ENCODE data around the gene EID2. TPM values are rescaled to one million over a fixed set of nuclear protein-coding genes. Genes with fewer than 3 reads are reported as not detected.

The EID2 gene
- total and polyA plus RNA-seq, 4 donors = 8.0 to 13.0 (median 11.1) TPM

DNA sequence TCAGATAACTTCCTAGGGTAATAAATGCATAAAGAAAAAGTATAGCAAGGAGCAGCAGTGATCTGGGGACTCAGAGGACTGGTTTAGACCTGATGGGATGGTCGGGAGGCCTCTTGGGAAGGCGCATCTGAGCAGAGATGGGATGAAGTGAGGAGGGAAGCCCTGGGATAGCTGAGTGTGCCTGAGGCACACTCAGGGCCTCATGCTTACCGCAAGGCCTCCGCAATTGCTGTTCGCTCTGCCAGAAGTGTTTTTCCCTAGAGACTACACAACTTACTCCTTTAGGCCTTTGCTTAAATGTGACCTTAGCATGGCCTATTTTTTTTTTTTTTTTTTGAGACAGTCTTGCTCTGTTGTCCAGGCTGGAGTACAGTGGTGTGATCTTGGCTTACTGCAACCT lies 45.3 kb downstream of the EID2 start:
- no peak for DNase-seq
- intact Hi-C loops (cut with DNase I) = no loop called here
- Histone ChIP-seq H3K4me3 (ENCODE audit: low read length in 2 of 2) (no peak overlapping the region), H3K4me1 (ENCODE audit: control insufficient read depth in 1 of 2, insufficient read depth in 2 of 2, low read length in 2 of 2) (no peaks in the 10 kb centered on the region), H3K9me3 (ENCODE audit: control insufficient read depth, low read length) (no peaks in the 10 kb centered on the region), H3K27ac (ENCODE audit: low read depth in 1 of 2, low read length in 2 of 2) (no peak overlapping the region), H3K36me3 (ENCODE audit: control insufficient read depth in 1 of 2, insufficient read depth in 2 of 2, low read length in 1 of 2) (no peaks in the 10 kb centered on the region), H3K27me3 (ENCODE audit: control insufficient read depth in 1 of 2, insufficient read depth in 2 of 2, low read length in 1 of 2) (no peaks in the 10 kb centered on the region)
- WGBS, 2 donors = 73 to 76% methylated on average over 5 of the region's 5 CpGs
- ATAC-seq (ENCODE audit: low FRiP score) = no peak

DNA sequence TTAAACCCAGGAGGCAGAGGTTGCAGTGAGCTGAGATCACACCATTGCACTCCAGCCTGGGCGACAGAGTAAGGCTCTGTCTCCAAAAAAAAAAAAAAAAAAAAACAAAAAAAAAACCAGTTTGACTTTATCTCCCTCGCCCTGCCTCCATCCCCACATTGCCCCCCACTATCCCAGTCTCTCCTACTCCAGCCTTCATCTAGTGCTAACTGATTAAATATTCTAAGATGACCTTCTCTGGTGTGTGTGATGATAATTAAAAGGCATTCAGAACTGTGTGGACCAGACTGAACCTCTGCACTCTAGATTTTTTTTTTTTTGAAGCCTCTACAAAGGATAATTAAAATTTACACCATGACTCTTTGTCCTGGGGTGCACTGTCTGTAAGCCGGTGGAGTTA lies 47.2 kb downstream of the EID2 start:
- Histone ChIP-seq H3K27me3 (ENCODE audit: control insufficient read depth in 1 of 2, insufficient read depth in 2 of 2, low read length in 1 of 2) (no peaks in the 10 kb centered on the region), H3K36me3 (ENCODE audit: control insufficient read depth in 1 of 2, insufficient read depth in 2 of 2, low read length in 1 of 2) (peaks cover 0 to 5% of the 10 kb centered on the region in 2 donors), H3K4me3 (ENCODE audit: low read length in 2 of 2) (no peak overlapping the region), H3K4me1 (ENCODE audit: control insufficient read depth in 1 of 2, insufficient read depth in 2 of 2, low read length in 2 of 2) (no peaks in the 10 kb centered on the region), H3K27ac (ENCODE audit: low read depth in 1 of 2, low read length in 2 of 2) (no peak overlapping the region), H3K9me3 (ENCODE audit: control insufficient read depth, low read length) (no peaks in the 10 kb centered on the region)
- intact Hi-C loops (cut with DNase I) = no loop called here
- DNase-seq = no peak
- no peak for ATAC-seq (ENCODE audit: low FRiP score)
- WGBS, 2 donors = 78 to 82% methylated on average over 2 to 3 of the region's 3 CpGs

DNA sequence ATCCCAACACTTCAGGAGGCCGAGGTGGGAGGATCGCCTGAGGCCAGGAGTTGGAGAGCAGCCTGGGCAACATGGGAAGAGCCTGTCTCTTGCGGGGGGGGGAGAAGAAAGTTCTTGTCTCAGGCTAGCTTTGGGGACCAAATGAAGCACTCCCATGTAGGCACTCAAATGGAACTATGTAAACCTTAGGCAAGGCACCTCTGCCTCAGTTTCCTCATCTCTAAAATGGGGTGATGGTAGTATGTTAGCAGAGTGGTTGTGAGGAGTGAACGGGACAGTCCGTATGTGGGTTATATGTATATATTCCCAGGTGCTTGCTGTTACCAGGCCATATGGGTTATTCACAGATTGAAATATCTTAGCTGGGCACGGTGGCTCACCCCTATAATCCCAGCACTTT lies 47.7 kb downstream of the EID2 start:
- Histone ChIP-seq H3K4me1 (ENCODE audit: control insufficient read depth in 1 of 2, insufficient read depth in 2 of 2, low read length in 2 of 2) (no peaks in the 10 kb centered on the region), H3K36me3 (ENCODE audit: control insufficient read depth in 1 of 2, insufficient read depth in 2 of 2, low read length in 1 of 2) (peaks cover 0 to 5% of the 10 kb centered on the region in 2 donors), H3K27me3 (ENCODE audit: control insufficient read depth in 1 of 2, insufficient read depth in 2 of 2, low read length in 1 of 2) (no peaks in the 10 kb centered on the region), H3K27ac (ENCODE audit: low read depth in 1 of 2, low read length in 2 of 2) (no peak overlapping the region), H3K9me3 (ENCODE audit: control insufficient read depth, low read length) (no peaks in the 10 kb centered on the region), H3K4me3 (ENCODE audit: low read length in 2 of 2) (no peak overlapping the region)
- intact Hi-C loops (cut with DNase I) = no loop called here
- WGBS, 2 donors = 91 to 93% methylated on average over 6 of the region's 6 CpGs
- ATAC-seq (ENCODE audit: low FRiP score) = no peak
- no peak for DNase-seq

DNA sequence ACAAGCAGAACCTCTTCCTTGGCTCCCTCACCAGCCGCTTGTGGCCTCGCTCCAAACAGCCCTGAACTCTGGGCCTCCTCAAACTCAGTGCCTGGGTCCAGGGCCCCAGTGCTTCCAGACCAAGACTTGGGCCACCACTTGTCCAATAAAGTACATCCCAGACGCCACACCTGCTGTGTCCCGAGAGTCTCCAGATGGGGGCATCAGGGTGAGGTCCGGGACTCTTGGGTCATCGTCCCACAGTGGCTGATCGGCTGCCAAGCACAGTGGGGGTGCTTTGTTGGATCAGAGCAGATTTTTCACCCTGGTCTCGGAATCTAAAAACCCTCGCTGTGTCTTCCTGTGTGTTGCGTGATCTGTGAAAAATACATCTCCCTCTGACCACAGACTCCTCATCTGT lies 50.2 kb downstream of the EID2 start:
- WGBS, 2 donors = 76 to 77% methylated on average over 10 of the region's 10 CpGs
- Histone ChIP-seq H3K4me3 (ENCODE audit: low read length in 2 of 2) (no peak overlapping the region), H3K27ac (ENCODE audit: low read depth in 1 of 2, low read length in 2 of 2) (no peak overlapping the region), H3K27me3 (ENCODE audit: control insufficient read depth in 1 of 2, insufficient read depth in 2 of 2, low read length in 1 of 2) (no peaks in the 10 kb centered on the region), H3K4me1 (ENCODE audit: control insufficient read depth in 1 of 2, insufficient read depth in 2 of 2, low read length in 2 of 2) (no peaks in the 10 kb centered on the region), H3K36me3 (ENCODE audit: control insufficient read depth in 1 of 2, insufficient read depth in 2 of 2, low read length in 1 of 2) (peaks cover 3 to 5% of the 10 kb centered on the region in 2 donors), H3K9me3 (ENCODE audit: control insufficient read depth, low read length) (no peaks in the 10 kb centered on the region)
- ATAC-seq (ENCODE audit: low FRiP score) (no peak), DNase-seq (no peak)
- intact Hi-C loops (cut with DNase I) = no loop called here

Other genes starting within 250 kb of the EID2 start
- gene IFNL1, start 243.8 kb downstream of the EID2 start, total RNA-seq = not detected
- not detected for gene IFNL1, start 243.8 kb downstream of the EID2 start, polyA plus RNA-seq
- 1 to 10 TPM in 1 of 2 donors, under 1 TPM in 1; 0.45 to 1.8 TPM for gene LRFN1, start 219.3 kb downstream of the EID2 start, total RNA-seq
- not detected for gene LRFN1, start 219.3 kb downstream of the EID2 start, polyA plus RNA-seq
- 10 to 100 TPM; 53.7 to 60.8 TPM for gene GMFG, start 204.1 kb downstream of the EID2 start, total RNA-seq
- 10 to 100 TPM in 1 of 2 donors, 1 to 10 TPM in 1; 8.3 to 50.3 TPM for gene GMFG, start 204.1 kb downstream of the EID2 start, polyA plus RNA-seq
- gene SAMD4B, start 197.7 kb downstream of the EID2 start, total RNA-seq = 100 to 1,000 TPM; 101 to 120 TPM
- gene SAMD4B, start 197.7 kb downstream of the EID2 start, polyA plus RNA-seq = 100 to 1,000 TPM in 1 of 2 donors, 10 to 100 TPM in 1; 33.6 to 109 TPM
- 10 to 100 TPM; 33.9 to 34.5 TPM for gene PAF1, start 149.1 kb downstream of the EID2 start, total RNA-seq
- 10 to 100 TPM; 27.7 to 43.8 TPM for gene PAF1, start 149.1 kb downstream of the EID2 start, polyA plus RNA-seq
- 10 to 100 TPM; 28.9 to 35.1 TPM for gene MED29, start 148.8 kb downstream of the EID2 start, total RNA-seq
- gene MED29, start 148.8 kb downstream of the EID2 start, polyA plus RNA-seq = 10 to 100 TPM; 26.0 to 29.7 TPM
- gene ZFP36, start 133.3 kb downstream of the EID2 start, total RNA-seq = 100 to 1,000 TPM; 205 to 955 TPM
- gene ZFP36, start 133.3 kb downstream of the EID2 start, polyA plus RNA-seq = 100 to 1,000 TPM; 124 to 360 TPM
- 10 to 100 TPM; 86.4 to 98.1 TPM for gene PLEKHG2, start 127.5 kb downstream of the EID2 start, total RNA-seq
- gene PLEKHG2, start 127.5 kb downstream of the EID2 start, polyA plus RNA-seq = 10 to 100 TPM; 15.3 to 74.4 TPM
- 1,000 to 10,000 TPM; 1,268 to 1,273 TPM for gene RPS16, start 104.2 kb downstream of the EID2 start, total RNA-seq
- 1,000 to 10,000 TPM; 3,270 to 4,459 TPM for gene RPS16, start 104.2 kb downstream of the EID2 start, polyA plus RNA-seq
- 100 to 1,000 TPM in 1 of 2 donors, 10 to 100 TPM in 1; 90.1 to 103 TPM for gene SUPT5H, start 94.6 kb downstream of the EID2 start, total RNA-seq
- gene SUPT5H, start 94.6 kb downstream of the EID2 start, polyA plus RNA-seq = 100 to 1,000 TPM in 1 of 2 donors, 10 to 100 TPM in 1; 56.1 to 170 TPM
- 10 to 100 TPM; 31.1 to 39.5 TPM for gene TIMM50, start 59.3 kb downstream of the EID2 start, total RNA-seq
- gene TIMM50, start 59.3 kb downstream of the EID2 start, polyA plus RNA-seq = 10 to 100 TPM; 20.0 to 61.8 TPM
- not detected for gene DLL3, start 41.2 kb downstream of the EID2 start, total RNA-seq
- not detected for gene DLL3, start 41.2 kb downstream of the EID2 start, polyA plus RNA-seq
- gene SELENOV, start 25.0 kb downstream of the EID2 start, total RNA-seq = not detected
- not detected for gene SELENOV, start 25.0 kb downstream of the EID2 start, polyA plus RNA-seq
- gene EID2B, start 7.3 kb downstream of the EID2 start, total RNA-seq = 1 to 10 TPM; 3.2 to 3.3 TPM
- 1 to 10 TPM in 1 of 2 donors, under 1 TPM in 1; 0.75 to 6.0 TPM for gene EID2B, start 7.3 kb downstream of the EID2 start, polyA plus RNA-seq
- gene LGALS13, start 62.4 kb upstream of the EID2 start, total RNA-seq = not detected
- gene LGALS13, start 62.4 kb upstream of the EID2 start, polyA plus RNA-seq = not detected
- not detected for gene LGALS16, start 115.8 kb upstream of the EID2 start, total RNA-seq
- gene LGALS16, start 115.8 kb upstream of the EID2 start, polyA plus RNA-seq = not detected
- not detected for gene LGALS14, start 164.3 kb upstream of the EID2 start, total RNA-seq
- gene LGALS14, start 164.3 kb upstream of the EID2 start, polyA plus RNA-seq = not detected
- not detected for gene CLC, start 197.9 kb upstream of the EID2 start, total RNA-seq
- gene CLC, start 197.9 kb upstream of the EID2 start, polyA plus RNA-seq = not detected
- not detected for gene LEUTX, start 238.7 kb upstream of the EID2 start, total RNA-seq
- not detected for gene LEUTX, start 238.7 kb upstream of the EID2 start, polyA plus RNA-seq

Measured in aorta (tissue), 5 donors.